NCI-H2171 (cell line): ENCODE data around the gene ANHX.
"Not testable (repeated sequence)": the region's sequence is repeated elsewhere in the genome, so short reads cannot be mapped to it uniquely, and the experiment has no call there.

Source experiments
- DNase-seq: peaks from one replicate; lab custom pipeline; 2025; lab: John Stamatoyannopoulos, UW

Gene ANHX

GRCh38 chr12:133235401-133236112, at the start of gene ANHX:
ANHX (minus strand) TSS chr12:133235877; CDS start chr12:133234356, 1,521 bp downstream.
- DNase-seq: no peak

GRCh38 chr12:133264668-133265067, 29.0 kb upstream of the ANHX start:
- not testable (repeated sequence) for DNase-seq

GRCh38 chr12:133264173-133264572, 28.5 kb upstream of the ANHX start:
- no peak for DNase-seq

GRCh38 chr12:133256321-133256720, 20.6 kb upstream of the ANHX start:
- DNase-seq: no peak

GRCh38 chr12:133255833-133256232, 20.2 kb upstream of the ANHX start:
- DNase-seq: not testable (repeated sequence)

- no peak for DNase-seq
Measured at GRCh38 chr12:133251732-133252131, 16.1 kb upstream of the ANHX start.

- DNase-seq: no peak
Measured at GRCh38 chr12:133236556-133236955, 879 bp upstream of the ANHX start.

- DNase-seq: no peak
Measured at GRCh38 chr12:133236144-133236543, 467 bp upstream of the ANHX start.

- DNase-seq: no peak
Measured at GRCh38 chr12:133234971-133235370, 706 bp downstream of the ANHX start.

GRCh38 chr12:133233993-133234564, 1.6 kb downstream of the ANHX start:
- DNase-seq: no peak

GRCh38 chr12:133233006-133233405, 2.7 kb downstream of the ANHX start:
- no peak for DNase-seq

- no peak for DNase-seq
Measured at GRCh38 chr12:133231001-133231400, 4.7 kb downstream of the ANHX start.

GRCh38 chr12:133227281-133227852, 8.3 kb downstream of the ANHX start:
- no peak for DNase-seq

GRCh38 chr12:133226690-133227089, 9.0 kb downstream of the ANHX start:
- DNase-seq: no peak

- no peak for DNase-seq
Measured at GRCh38 chr12:133225527-133225926, 10.2 kb downstream of the ANHX start.

GRCh38 chr12:133222211-133222610, 13.5 kb downstream of the ANHX start:
- no peak for DNase-seq

- no peak for DNase-seq
Measured at GRCh38 chr12:133221241-133221640, 14.4 kb downstream of the ANHX start.

- DNase-seq: no peak
Measured at GRCh38 chr12:133220521-133220920, 15.2 kb downstream of the ANHX start.

GRCh38 chr12:133217219-133217618, 18.5 kb downstream of the ANHX start:
- DNase-seq: no peak

GRCh38 chr12:133215724-133216123, 20.0 kb downstream of the ANHX start:
- DNase-seq: no peak

GRCh38 chr12:133206390-133206789, 29.3 kb downstream of the ANHX start:
- DNase-seq: no peak

- DNase-seq: no peak
Measured at GRCh38 chr12:133204264-133204603, 31.4 kb downstream of the ANHX start.
